Natural killer cell (primary cell): ENCODE results near the gene NFIA. TPM values are rescaled to one million over a fixed set of nuclear protein-coding genes. Genes with fewer than 3 reads are reported as not detected.

Experiments used
- ATAC-seq, 3 donors: fragments of 150-1000 bp in 2 of 3; fragments of 200-7000 bp in 1 of 3; cut with Tn5 transposase; 1 replicate in 1 of 3; 2 replicates in 2 of 3; pipeline ENCODE4 v1.10.0; 2021; ENCODE audit warnings: mild to moderate bottlenecking in 2 of 3, moderate library complexity in 2 of 3
- DNase-seq, 2 donors: peaks; one replicate each; pipeline versions ENCODE4 v3.0.0 to v3.0.0-alpha.2; 2013 to 2021; ENCODE audit warnings: mixed read lengths in 1 of 2
- H3K27ac ChIP-seq: one replicate; pipeline ENCODE4 v1.5.1; 2013; ENCODE audit warnings: mild to moderate bottlenecking, low read length
- H3K27me3 ChIP-seq: one replicate; pipeline ENCODE4 v1.6.1; 2013; ENCODE audit warnings: low read length; ENCODE audit not compliant: control insufficient read depth, insufficient read depth
- H3K36me3 ChIP-seq: one replicate; pipeline ENCODE4 v1.6.1; 2013; ENCODE audit warnings: low read length; ENCODE audit not compliant: control insufficient read depth, insufficient read depth
- H3K4me1 ChIP-seq: one replicate; pipeline ENCODE4 v1.6.1; 2013; ENCODE audit warnings: low read length; ENCODE audit not compliant: control insufficient read depth, insufficient read depth
- H3K4me3 ChIP-seq: one replicate; pipeline ENCODE4 v1.5.1; 2013; ENCODE audit warnings: low read length
- H3K9me3 ChIP-seq: one replicate; pipeline ENCODE4 v1.6.1; 2013; ENCODE audit warnings: low read length; ENCODE audit not compliant: control insufficient read depth, insufficient read depth
- H3K27ac Mint-ChIP-seq, 2 donors: one replicate each; pipeline ENCODE4 v1.8.0; 2022; ENCODE audit warnings: mild to moderate bottlenecking in 2 of 2, mixed read lengths in 2 of 2, moderate library complexity in 1 of 2
- H3K27me3 Mint-ChIP-seq, 2 donors: one replicate each; pipeline ENCODE4 v1.8.0; 2022; ENCODE audit warnings: low read depth in 2 of 2, mixed read lengths in 2 of 2
- H3K36me3 Mint-ChIP-seq: one replicate; pipeline ENCODE4 v1.8.0; 2022; ENCODE audit warnings: mixed read lengths
- H3K4me1 Mint-ChIP-seq, 2 donors: one replicate each; pipeline ENCODE4 v1.8.0; 2022; ENCODE audit warnings: mixed read lengths in 2 of 2
- H3K4me3 Mint-ChIP-seq: one replicate; pipeline ENCODE4 v1.8.0; 2022; ENCODE audit warnings: mild to moderate bottlenecking, moderate library complexity, mixed read lengths
- H3K9me3 Mint-ChIP-seq, 2 donors: one replicate each; pipeline ENCODE4 v1.8.0; 2022; ENCODE audit warnings: mixed read lengths in 2 of 2
- WGBS: methylation state at CpG from one replicate; pipeline ENCODE4 v1.1.7; 2013; ENCODE audit warnings: missing lambda C conversion rate; ENCODE audit not compliant: insufficient coverage; 5-methylcytosine and 5-hydroxymethylcytosine counted together
- intact Hi-C: fragments of 100-400 bp; cut with micrococcal nuclease; formaldehyde crosslinking; loops from one replicate; pipeline ENCODE4 v1.14.2; 2022
- total RNA-seq, 4 donors: library from RNA; stranded (reverse); fragments of 120-200 nt in 1 of 4; gene quantifications; one replicate each; pipeline versions ENCODE4 v1.2.3 to v1.2.4, GENCODE V29; 2013 to 2022
- TF ChIP-seq, protein P1 (sequence below): fragments of 200-600 bp; IDR thresholded peaks from one replicate; pipeline ENCODE4 v1.8.0; 2022; ENCODE audit warnings: antibody characterized with exemption

NFIA gene
- total RNA-seq, 3 donors from 2014 or later (not counting 1 experiment from before 2014, with no cell fraction given) = 3.5 to 6.5 (median 3.6) TPM

DNA sequence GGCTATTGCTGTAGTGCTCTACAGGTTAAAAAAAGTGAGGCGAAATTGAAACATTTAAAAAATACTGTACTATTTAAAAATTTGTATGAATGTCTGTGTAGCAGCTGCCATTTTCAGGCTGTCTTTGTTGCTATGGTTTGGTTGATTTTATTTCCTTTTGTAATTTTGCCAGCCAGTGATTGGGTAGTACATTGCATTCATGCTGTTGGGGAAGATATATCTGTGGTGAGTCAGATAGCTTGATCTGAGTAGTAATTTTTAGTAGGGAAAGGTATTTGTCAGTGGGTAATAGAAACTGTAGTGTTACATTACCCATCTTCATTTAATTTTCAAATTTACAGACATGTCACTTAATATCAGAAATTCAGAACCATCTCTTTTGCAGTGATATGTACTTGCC lies 15.0 kb downstream of the NFIA start:
- TF ChIP-seq, protein P1, sequence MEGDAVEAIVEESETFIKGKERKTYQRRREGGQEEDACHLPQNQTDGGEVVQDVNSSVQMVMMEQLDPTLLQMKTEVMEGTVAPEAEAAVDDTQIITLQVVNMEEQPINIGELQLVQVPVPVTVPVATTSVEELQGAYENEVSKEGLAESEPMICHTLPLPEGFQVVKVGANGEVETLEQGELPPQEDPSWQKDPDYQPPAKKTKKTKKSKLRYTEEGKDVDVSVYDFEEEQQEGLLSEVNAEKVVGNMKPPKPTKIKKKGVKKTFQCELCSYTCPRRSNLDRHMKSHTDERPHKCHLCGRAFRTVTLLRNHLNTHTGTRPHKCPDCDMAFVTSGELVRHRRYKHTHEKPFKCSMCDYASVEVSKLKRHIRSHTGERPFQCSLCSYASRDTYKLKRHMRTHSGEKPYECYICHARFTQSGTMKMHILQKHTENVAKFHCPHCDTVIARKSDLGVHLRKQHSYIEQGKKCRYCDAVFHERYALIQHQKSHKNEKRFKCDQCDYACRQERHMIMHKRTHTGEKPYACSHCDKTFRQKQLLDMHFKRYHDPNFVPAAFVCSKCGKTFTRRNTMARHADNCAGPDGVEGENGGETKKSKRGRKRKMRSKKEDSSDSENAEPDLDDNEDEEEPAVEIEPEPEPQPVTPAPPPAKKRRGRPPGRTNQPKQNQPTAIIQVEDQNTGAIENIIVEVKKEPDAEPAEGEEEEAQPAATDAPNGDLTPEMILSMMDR = no peak
- no peaks in the 10 kb centered on the region for H3K9me3 Mint-ChIP-seq
- Histone ChIP-seq H3K27me3 (peaks cover 2% of the 10 kb centered on the region), H3K4me3 (no peak overlapping the region), H3K4me1 (no peaks in the 10 kb centered on the region), H3K9me3 (no peaks in the 10 kb centered on the region), H3K36me3 (no peaks in the 10 kb centered on the region), H3K27ac (no peak overlapping the region)
- WGBS = no CpG with 5 or more reads among the region's 1 CpG
- H3K36me3 Mint-ChIP-seq = peaks cover 7% of the 10 kb centered on the region
- peaks cover 14 to 48% of the 10 kb centered on the region in 2 donors for H3K27me3 Mint-ChIP-seq
- no peak for DNase-seq
- no peak for ATAC-seq
- H3K4me1 Mint-ChIP-seq = no peaks in the 10 kb centered on the region
- no peak overlapping the region for H3K4me3 Mint-ChIP-seq
- no peak overlapping the region for H3K27ac Mint-ChIP-seq
- intact Hi-C loops = no loop called here

DNA sequence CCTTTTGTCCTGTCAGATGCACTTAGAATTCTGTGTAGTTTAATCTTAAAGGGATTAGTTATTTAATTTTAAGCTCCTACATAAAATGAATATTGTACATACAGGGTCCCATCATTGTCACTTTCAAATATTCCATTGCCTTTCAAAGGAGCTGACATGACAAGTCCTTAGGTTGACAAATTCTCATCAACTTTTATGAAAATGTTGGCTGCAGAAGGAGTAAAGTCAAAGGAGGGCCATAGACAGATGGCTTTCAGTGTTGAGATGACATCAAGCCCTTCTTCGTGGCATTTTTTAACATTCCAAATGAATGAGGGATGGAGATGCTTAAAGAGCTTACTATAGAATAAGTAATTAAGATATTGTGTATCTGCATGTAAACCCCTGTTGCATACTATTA lies 15.4 kb downstream of the NFIA start:
- H3K27me3 ChIP-seq = peaks cover 2% of the 10 kb centered on the region
- 90% methylated on average over 1 of the region's 1 CpG for WGBS

DNA sequence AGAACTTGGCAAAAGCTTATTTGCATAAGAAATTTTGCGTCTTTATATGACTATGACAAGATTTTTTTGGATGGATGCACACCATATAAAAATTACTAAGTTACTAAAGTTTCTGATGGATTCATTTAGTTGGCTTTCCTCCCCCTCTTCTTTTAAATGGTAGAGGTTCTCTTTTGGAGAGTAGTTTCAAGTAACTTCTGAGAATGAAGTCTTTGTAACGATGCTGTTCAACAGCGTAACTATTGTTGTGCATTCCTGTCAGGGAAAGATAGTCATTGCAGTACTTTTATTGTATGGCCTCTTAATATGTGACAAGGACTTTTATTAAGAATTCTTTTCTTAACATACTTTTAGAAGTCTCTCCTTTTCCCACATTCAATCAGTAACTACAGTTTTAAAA lies 16.0 kb downstream of the NFIA start:
- intact Hi-C loops = no loop called here
- peaks cover 2% of the 10 kb centered on the region for H3K27me3 ChIP-seq
- WGBS = 90% methylated on average over 2 of the region's 3 CpGs
- H3K36me3 Mint-ChIP-seq = peaks cover 7% of the 10 kb centered on the region
- H3K4me3 ChIP-seq = no peak overlapping the region
- no peaks in the 10 kb centered on the region for H3K36me3 ChIP-seq
- no peaks in the 10 kb centered on the region for H3K9me3 ChIP-seq
- H3K4me1 ChIP-seq = no peaks in the 10 kb centered on the region
- H3K9me3 Mint-ChIP-seq = no peaks in the 10 kb centered on the region
- DNase-seq (no peak), ATAC-seq (no peak)
- H3K27me3 Mint-ChIP-seq = peaks cover 11 to 48% of the 10 kb centered on the region in 2 donors
- no peaks in the 10 kb centered on the region for H3K4me1 Mint-ChIP-seq
- no peak overlapping the region for H3K27ac ChIP-seq
- TF ChIP-seq, protein P1 = no peak
- no peak overlapping the region for H3K4me3 Mint-ChIP-seq
- no peak overlapping the region for H3K27ac Mint-ChIP-seq

More for the DNA sequence above, 15.4 kb downstream of the NFIA start:
- peaks cover 11 to 48% of the 10 kb centered on the region in 2 donors for H3K27me3 Mint-ChIP-seq
- no peak overlapping the region for H3K27ac ChIP-seq
- no peak overlapping the region for H3K4me3 ChIP-seq
- H3K36me3 ChIP-seq = no peaks in the 10 kb centered on the region
- intact Hi-C loops = no loop called here
- H3K36me3 Mint-ChIP-seq = peaks cover 7% of the 10 kb centered on the region
- TF ChIP-seq, protein P1 = no peak
- H3K27ac Mint-ChIP-seq = no peak overlapping the region
- H3K4me3 Mint-ChIP-seq = no peak overlapping the region
- H3K9me3 ChIP-seq = no peaks in the 10 kb centered on the region
- DNase-seq (no peak), ATAC-seq (no peak)
- no peaks in the 10 kb centered on the region for H3K9me3 Mint-ChIP-seq
- H3K4me1 Mint-ChIP-seq = no peaks in the 10 kb centered on the region
- no peaks in the 10 kb centered on the region for H3K4me1 ChIP-seq

DNA sequence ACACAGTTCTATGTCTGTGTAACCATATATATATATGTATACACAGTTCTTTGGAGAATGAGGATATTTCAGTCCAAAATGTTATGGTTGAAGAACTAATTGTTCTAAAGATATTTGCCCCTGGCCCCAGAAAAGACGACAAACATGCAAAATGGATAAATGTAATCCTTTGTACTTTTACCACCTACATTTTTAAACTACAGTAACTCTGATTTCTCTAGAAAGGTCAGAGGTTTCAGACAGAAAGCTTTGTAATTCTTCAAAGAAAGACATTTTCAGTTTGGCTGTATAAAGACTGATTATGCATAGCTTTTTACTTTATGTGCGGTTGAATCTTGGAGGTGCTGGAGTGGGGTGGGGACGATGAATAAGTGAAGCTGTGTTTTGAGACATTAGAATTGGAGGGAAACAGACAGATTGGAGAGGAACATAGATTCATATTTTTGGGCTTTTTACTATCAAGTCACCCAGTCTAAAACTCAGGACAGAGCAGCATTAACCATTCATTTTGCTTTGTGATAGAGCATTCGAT lies 16.6 kb downstream of the NFIA start:
- 91% methylated on average over 3 of the region's 4 CpGs for WGBS
- Mint-ChIP-seq H3K36me3 (peaks cover 7% of the 10 kb centered on the region), H3K4me1 (no peaks in the 10 kb centered on the region), H3K27me3 (peaks cover 10 to 44% of the 10 kb centered on the region in 2 donors), H3K4me3 (no peak overlapping the region), H3K9me3 (no peaks in the 10 kb centered on the region), H3K27ac (no peak overlapping the region)
- intact Hi-C loops = no loop called here
- TF ChIP-seq, protein P1 = no peak
- Histone ChIP-seq H3K4me1 (no peaks in the 10 kb centered on the region), H3K9me3 (no peaks in the 10 kb centered on the region), H3K27ac (no peak overlapping the region), H3K27me3 (peaks cover 2% of the 10 kb centered on the region), H3K4me3 (no peak overlapping the region), H3K36me3 (no peaks in the 10 kb centered on the region)
- DNase-seq (no peak), ATAC-seq (no peak)
